HG03196 (cell line): Measurements from ENCODE around the gene PRKCE.

Source experiments
- ATAC-seq: cut with Tn5 transposase; IDR thresholded peaks from one replicate; pipeline ENCODE4 v1.9.1; 2021; ENCODE audit not compliant: unreplicated experiment

PRKCE gene

GRCh38 chr2:46151577-46151976 is 500.1 kb downstream of the PRKCE start:
- ATAC-seq = no peak

- no peak for ATAC-seq
These were observed 502.7 kb downstream of the PRKCE start for GRCh38 chr2:46153996-46154753.

GRCh38 chr2:46157072-46157965 is 505.8 kb downstream of the PRKCE start:
- no peak for ATAC-seq

GRCh38 chr2:46157966-46158310 is 506.5 kb downstream of the PRKCE start:
- ATAC-seq = no peak

GRCh38 chr2:46158661-46159060 is 507.2 kb downstream of the PRKCE start:
- no peak for ATAC-seq

- no peak for ATAC-seq
These were observed 508.9 kb downstream of the PRKCE start for GRCh38 chr2:46160326-46160725.

- no peak for ATAC-seq
These were observed 509.8 kb downstream of the PRKCE start for GRCh38 chr2:46161315-46161714.

- no peak for ATAC-seq
These were observed 510.4 kb downstream of the PRKCE start for GRCh38 chr2:46161911-46162310.

GRCh38 chr2:46162329-46163097 is 511.0 kb downstream of the PRKCE start:
- ATAC-seq = no peak

- ATAC-seq = no peak
These were observed 511.6 kb downstream of the PRKCE start for GRCh38 chr2:46163098-46163430.

GRCh38 chr2:46163804-46164528 is 512.5 kb downstream of the PRKCE start:
- no peak for ATAC-seq

GRCh38 chr2:46164529-46165301 is 513.2 kb downstream of the PRKCE start:
- ATAC-seq = no peak

- no peak for ATAC-seq
These were observed 514.4 kb downstream of the PRKCE start for GRCh38 chr2:46165916-46166315.

GRCh38 chr2:46167406-46167805 is 515.9 kb downstream of the PRKCE start:
- ATAC-seq = no peak

GRCh38 chr2:46167924-46168323 is 516.4 kb downstream of the PRKCE start:
- no peak for ATAC-seq

- no peak for ATAC-seq
These were observed 518.0 kb downstream of the PRKCE start for GRCh38 chr2:46169467-46169866.

- ATAC-seq = no peak
These were observed 518.6 kb downstream of the PRKCE start for GRCh38 chr2:46170026-46170425.

- no peak for ATAC-seq
These were observed 519.3 kb downstream of the PRKCE start for GRCh38 chr2:46170611-46171350.

GRCh38 chr2:46171411-46171953 is 520.0 kb downstream of the PRKCE start:
- no peak for ATAC-seq
